Activated T-helper 1 cell treated with anti-CD3 and anti-CD28 coated beads, Interleukin-2, amount 50 U/mL, for 16 hours (primary cell): ENCODE data around the gene AFTPH.
"Not testable (repeated sequence)": the region's sequence is repeated elsewhere in the genome, so short reads cannot be mapped to it uniquely, and the experiment has no call there.

Source experiments
- DNase-seq, 2 donors: peaks; one replicate each; pipeline ENCODE4 v3.0.0-alpha.2; 2020; ENCODE audit warnings: low read depth in 1 of 2, low spot score in 1 of 2

The AFTPH gene

DNA sequence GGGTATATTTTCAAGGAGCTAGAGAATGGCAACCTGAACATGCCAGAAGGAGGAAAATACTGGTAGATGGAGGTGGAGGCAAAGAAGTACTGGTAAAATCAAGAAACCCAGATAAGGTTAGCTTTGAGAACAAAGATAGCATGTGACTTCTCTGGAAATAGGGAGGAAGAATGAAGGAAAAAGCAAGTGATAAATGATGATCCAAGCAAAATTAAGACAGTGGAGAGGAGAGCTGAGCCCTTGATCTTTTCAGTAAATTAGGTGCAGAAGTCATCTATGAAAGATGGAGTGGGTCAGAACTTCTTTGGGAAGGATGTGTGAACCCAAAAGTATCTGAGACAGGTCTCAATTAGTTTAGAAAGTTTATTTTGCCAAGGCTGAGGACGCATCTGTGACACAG is 25.7 kb upstream of the AFTPH start:
- DNase-seq: no peak

DNA sequence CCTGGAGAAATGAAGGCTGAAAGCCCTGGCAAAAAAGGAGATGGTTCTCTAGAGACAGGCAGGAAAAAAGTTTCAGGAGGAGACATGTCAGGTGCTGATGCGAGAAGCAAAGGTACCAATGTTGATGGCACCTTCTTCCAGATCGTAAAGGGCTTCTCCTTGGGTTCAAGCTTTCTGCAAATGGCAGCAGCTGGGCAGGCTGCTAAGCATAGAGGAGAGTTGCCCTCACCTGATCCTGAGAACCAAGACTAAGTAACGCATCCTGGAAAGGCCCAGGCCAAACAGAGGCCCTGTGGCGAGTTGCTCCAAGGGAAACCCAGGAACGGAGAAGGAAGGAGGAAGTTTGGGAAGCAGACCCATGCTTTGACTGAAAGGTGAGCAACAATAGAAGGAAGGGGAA is 23.6 kb upstream of the AFTPH start:
- no peak for DNase-seq

DNA sequence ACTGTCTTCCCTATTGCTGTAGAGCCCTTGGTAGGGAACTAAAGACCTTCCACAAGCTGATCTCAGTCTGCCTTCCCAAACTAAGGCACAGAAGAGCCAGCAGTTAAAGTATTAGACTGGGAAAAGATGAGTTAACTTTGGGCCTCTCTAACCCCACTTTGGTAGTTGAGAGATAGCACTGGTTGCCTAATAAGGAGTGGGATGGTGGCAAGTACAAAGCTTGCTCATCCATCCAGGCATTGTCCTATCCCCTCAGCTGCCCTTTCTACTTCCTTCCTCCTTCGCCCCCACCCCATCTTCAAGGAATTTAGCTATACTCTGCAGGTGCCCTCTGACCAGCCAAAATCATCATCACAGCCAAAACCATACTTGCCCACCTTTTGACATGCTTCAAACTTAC is 22.2 kb upstream of the AFTPH start:
- no peak for DNase-seq

DNA sequence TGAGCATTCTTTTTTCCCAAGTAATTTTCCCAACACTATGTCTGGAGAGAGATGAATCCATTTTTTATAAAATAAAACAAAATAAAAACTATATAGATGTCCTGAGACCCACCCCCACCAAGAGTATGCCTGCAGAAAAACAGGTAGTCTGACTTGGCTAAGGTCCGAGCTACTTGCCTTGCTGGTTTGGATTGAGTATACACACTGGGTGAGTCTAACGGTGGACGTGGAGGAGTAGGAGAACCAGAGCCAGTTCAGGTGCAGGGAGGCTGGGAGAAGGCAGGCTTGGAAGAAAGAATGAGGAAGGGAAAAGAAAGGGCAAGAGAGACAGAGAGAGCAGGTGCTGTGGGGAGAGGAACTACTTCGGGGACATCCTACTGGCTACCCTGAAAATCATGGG is 21.3 kb upstream of the AFTPH start:
- DNase-seq: no peak

DNA sequence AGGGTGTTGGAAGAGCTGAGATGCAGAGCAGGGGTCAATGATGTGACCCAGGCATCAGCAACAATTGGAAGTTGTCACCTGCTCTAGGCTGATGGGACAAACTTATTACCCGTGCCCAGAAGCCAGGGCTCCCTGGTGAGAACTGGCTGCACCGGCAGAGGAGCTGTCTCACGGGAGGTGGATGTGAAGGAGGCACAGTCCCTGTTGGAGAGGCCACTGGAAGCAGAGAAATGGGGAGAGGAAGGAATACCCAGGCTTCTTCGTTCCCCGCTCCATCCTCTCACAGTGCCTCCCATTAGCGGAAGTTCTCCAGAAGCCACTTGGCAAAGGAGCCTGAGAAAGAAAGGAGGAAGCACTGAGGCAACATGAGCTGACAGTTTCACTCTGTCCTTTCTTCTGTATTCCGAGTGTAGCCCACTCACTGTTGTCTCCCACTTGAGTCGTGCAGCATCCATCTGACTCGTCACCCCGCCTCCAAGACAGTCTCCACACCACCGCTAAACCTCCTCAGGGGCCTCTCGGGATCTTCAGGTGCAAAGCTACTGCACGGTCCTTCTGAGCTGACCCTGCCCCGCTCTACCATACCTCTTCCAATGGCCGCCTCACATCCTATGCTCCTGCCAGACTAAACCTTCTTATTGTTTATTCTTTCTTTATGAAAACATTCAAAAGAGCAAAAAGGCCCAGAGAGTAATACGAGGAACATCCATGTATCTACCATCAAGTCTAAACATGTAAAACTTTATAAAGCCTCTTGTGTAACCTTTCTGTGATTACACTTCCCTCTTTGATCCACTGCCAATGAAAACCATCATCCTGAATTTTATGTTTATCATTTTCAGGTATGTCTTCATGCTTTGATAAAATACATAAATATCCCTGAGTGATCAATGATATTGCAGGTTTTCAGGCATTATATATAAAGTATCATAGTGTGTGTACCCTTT is 19.1 kb upstream of the AFTPH start:
- DNase-seq: no peak

DNA sequence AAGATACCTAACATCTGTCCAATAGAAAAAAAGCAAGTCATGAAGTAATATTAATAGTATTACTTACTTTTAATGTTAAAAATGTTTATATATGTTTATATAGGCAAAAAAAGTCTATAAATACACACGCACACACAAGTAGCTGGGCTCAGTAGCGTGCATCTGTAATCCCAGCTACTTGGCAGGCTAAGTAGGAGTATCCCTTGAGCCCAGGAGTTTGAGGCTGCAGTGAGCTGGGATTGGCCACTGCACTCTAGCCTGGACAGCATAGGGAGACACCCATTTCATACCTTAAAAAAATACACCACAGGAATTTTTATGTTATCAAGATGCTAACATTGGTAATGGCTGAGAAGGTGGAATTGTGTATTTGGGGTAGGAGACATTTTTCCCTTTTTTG is 17.4 kb upstream of the AFTPH start:
- no peak for DNase-seq

DNA sequence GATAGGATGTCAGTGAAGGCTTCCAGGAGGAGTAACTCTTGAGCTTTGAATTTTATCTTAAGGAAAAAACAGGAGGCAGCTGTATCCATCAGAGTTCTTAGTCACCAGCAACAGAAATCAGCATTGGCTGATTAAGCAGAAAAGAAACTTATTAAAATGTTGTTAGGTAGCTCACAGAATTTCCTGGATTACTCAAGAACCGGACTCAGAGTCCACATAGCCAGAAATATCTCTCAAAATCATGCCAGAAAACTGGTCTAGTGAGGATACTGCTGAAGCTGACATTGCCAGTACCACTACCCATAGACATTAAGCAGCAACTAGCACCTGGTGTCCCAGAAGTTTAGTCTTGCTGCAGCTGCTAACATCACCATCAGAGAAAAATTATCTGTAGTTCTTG is 10.1 kb upstream of the AFTPH start:
- no peak for DNase-seq

DNA sequence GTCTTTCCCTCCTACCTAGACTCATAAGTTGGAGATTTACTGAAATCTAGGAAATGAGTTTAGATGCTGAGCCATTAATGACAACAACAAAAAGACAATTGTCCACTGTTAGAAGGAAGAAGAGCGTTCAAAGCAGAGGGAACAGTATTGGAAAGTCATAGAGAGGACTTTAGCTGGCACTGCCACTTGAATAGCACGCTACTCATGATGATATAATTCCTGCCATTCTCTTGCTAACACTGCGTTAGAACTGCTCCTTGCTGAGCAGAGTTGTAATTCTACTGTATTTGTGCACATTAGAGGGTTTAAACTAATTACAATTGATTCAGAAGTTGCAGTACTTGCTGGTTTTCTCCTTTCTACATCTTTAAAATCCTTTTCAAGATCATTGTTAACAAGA is 9.0 kb upstream of the AFTPH start:
- DNase-seq: no peak

DNA sequence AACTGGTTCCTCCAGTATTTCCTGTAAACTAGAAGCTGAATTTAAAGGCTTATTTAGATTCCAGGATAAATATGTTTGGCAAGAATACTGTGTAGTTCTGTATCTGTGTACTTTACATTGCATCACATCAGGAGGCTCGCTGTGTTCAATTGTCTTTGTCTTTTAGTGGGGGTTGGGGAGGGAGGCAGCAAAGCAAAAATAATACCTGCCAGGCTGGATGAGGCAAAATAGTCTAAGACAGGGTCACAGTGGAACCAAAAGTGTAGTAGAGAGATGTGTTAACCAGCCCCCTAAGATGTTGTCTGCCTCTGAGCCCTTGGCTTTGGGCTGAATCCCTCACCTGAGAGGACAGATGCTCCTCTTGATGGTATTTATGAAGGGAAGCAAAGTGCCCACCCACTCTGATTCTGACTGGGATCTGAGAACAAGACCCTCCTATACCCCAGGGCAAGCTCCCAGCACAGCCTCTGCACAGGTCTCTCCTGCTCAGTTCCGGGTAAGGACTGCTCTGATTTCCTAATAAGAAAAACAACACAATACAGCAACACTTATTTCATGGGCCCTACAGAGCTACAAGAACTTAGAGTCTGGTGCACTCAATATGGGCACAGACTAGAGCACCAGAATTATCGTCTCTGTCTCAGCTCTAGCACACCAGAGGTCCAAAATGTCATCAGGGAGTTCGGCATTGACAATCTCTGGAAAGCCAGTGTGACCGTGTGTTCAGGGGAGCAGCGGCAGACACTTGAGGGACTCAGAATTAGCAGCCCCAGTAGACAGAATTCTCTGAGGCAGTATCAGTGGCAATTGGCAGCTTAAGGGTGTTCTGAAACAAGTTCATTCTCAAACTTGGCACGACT is 7.2 kb upstream of the AFTPH start:
- DNase-seq: no peak

DNA sequence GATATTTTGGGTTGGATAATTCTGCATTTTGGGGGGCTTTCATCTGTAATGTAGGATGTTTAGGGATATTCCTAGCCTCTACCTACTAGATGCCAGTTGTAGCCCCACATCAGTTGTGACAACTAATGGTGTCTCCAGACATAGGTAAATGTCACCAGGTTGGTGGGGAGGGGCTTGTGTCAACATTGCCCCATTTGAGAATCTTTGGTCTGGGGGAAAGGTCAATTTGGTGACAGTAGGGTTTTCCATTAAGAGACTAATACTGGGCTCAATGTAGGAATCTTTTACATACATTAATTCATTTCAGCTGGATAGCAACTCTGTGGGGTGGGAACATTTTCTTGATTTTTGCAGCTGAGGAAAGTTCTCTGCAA is 6.6 kb upstream of the AFTPH start:
- no peak for DNase-seq

DNA sequence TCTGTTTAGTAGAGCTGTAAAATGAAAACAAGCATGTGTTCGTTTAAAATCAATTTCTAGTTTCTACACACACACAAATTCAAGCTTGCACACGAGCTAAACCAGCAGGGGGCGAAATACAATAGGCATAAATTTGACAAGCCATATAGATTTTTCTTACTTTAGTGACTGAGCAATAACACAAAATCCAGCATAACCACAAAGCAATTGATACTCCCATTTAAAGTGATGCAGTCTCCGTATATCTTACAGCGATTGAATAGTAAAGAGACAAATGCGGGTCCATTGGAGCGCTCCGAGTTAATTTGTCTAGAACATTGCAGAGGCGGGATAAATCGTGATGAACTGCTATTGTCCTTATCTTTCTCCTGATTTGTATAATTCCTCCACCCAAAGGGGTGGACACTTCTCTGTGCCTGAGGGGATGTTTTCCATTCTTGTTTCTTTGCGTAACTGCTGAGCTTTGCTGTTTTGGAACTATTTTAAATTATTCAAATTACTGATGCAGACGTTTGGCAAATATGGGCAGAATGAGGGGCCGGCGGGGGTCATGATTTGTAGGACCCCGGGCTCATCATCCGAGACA is 1.2 kb upstream of the AFTPH start:
- peak; percentile 25 to 47 for DNase-seq

DNA sequence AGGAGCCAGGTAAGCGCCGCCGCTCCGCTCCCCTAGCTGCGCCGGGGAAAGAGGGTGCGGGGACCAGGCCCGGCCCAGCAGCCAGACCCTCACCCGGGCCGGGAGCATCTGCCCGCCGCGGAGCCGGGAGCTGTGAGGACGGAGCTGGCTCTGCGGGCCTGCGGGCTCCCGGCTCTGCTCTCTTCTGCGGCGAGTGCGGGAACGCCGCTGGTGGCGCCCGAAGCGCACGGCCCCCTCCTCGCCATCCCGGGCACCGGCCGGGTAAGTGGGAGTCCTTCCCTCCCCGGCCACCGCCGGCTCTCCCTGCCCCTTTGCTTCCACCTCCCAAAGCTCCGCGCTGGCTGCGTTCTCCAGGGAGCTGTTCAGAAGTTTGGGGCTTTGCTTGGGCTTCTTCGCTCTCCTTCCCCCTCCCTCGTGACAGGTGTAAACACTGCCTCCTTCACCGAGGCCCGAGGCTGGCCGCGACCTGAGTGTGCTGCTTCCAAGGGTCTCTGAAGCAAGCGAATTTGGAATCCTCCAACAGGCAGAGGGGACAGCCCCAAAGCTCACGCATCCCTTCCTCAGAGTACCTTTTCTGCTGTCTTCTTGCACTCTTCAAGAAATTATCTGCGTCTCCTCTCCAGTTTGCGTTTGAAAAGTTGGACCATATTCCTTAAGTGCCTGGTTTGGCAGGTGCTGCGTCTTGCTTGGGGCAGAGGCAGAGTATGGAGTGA is 632 bp downstream of the AFTPH start:
- DNase-seq: peak in 1 of 2 donors; percentile 3

DNA sequence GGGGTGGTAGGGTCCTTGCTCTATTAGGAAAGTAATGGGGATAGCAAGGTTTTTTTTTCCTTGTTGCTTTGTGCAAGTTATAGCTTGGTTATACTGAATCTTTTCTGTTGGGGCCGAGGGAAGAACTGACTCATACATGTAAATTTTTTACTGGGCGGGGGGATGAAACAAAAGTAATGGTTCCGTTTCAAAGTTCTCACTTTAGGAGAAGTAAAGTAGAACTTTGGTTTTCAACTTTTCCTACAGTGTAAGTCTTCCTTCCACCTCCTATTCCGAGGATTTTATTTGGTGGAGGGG is 1.1 kb downstream of the AFTPH start:
- no peak for DNase-seq

DNA sequence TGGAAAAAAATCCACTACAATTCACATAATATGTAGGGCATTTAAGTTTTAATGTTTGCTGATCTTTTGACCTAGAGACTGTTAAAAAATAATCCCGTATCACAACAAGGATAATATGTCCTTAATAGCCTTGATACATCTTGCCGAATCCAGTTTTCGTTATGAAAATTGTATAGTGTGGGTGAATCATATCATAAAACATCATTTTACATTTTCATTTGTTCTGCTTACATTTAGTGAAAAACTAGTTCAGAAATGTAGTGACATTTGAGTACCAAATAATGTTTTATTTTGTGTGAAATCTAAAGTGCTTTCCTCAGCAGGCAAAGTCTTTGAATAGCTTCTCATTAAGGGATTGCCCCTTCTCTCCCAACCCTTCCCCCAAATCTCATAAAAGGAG is 1.9 kb downstream of the AFTPH start:
- DNase-seq: no peak

DNA sequence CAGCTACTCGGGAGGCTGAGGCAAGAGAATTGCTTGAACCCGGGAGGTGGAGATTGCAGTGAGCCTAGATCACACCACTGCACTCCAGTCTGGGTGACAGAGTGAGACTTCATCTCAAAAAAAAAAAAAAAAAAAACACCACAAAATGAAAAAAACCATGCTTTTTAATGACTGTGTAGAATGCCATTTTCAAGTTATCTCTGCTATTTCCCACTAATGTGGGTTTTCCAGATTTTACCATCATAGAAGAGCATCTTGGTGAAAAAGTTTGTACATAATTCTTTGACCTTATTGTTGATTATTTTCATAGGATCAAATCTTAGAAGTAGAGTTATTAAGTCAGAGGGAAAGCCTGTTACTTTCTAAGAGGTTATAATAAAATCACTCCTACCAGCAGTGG is 6.8 kb downstream of the AFTPH start:
- not testable (repeated sequence) for DNase-seq

DNA sequence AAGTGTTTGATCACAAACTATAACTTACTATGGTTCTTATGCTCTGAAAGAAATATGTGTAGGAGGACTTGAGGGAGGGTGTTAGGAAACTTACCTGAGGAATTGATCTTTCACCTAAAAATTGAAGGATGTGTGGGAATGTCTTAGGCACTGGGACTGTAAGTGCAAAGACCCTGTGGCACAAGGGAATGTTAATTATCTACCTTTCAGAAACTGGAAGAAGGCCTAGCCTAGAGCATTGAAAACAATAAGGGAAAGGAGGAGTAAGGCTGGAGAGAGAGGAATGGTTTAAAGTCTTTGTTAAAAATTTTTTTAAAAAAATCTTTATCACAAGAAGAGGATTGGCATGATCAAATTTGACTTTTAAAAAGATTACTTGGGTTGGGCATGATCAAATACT is 7.9 kb downstream of the AFTPH start:
- DNase-seq: no peak

DNA sequence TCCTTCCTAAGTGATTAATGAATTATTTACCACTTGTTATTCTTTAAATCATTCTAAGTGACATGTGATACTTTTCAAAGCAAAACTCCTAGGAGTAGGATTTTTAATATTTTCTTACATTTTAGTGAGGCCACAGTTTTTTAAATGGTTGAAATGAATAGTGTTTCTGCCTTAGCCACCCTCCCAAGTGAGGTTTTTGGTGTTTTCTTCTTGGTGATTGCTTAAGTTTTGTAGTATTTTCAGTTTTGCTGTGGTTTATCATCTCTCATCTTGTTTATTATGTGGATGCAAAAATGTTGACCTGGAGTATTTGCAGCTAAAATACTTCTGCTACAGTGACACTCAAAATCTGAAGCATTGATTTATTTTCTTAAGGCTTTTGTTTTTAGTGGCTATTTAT is 9.8 kb downstream of the AFTPH start:
- DNase-seq: no peak

DNA sequence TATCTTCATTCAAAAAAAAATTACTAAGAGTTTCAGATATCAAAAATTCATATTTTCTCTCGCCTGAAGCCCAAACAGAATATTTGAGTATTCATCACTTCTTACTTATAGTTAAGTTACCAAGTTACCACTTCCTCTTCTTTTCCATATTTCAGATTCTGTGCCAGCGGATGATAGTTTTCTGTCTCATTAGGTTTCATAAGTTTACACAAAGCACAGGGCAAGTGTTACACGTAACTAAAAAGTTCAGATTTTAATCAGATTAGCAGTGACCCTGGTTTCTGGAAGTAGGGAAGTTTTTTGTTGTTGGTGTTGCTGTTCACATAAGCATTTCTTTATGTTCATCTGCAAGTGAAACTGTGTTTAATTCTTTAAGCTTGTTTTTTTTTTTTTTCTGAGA is 10.2 kb downstream of the AFTPH start:
- no peak for DNase-seq

DNA sequence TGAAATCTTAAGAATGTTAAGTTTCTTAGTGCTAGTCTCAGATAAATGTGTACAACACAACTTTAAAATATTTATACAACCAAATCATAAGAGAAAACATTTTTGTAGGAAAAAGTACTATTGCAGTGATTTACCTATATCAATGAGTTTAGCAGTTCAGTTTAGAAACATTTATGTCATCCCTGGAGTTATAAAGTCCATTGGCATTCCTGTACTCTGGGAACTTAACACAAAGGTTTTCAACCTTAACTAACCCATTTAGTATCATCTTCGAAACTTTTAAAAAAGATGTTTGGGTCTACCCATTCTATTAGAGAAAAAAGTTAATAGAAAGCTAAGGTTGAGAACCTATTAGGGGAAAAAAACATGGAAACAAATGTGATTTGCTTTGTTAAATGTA is 10.9 kb downstream of the AFTPH start:
- DNase-seq: no peak

DNA sequence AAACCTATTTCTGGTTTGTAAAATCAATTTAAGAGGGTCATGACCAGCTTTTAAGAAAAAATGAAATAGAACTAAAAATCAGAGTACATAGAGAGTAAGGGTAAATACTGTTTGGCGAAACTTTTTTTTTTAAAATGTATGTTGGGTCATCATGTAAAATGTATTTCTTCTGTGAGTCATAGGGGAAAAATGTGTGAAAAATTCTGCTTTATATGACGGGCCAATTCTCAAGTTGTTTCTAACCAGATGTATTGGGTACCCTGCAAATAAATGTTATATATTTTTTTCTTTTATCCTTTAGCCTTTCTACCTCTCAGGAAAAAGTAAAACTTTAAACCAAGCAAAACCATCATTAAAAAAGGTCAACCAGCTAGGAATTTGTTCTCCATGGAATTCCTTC is 13.9 kb downstream of the AFTPH start:
- DNase-seq: no peak

DNA sequence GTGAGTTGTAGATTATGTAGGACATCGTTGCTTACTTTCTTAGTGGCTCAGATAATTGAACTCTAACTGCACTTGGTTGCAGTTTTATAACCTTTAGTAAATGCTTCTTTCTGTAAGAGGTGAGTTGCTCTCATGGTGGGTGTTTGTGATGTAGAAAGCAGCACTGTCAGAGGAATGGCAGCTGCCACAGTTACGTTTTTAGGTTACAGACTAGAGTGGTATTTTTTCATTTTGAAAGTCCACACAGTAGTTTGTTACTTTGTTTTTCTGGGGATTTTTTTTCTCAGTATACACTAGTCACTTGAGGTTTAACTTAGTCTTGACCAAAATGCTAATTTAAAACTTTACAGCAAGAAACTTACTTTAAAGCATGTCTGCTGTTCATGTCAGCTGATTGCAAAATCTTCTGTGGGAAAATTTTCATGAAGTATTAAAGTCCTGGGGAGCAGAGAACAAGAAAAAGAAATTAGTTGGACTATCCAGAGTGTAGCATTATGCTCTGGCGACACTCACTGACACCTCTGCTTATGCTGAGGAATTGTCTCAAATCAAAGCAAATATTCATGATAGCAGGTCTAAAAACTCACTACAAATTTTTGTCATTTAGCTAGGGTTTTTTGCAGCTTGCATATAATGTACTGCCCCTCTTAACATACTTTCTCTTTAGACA is 14.8 kb downstream of the AFTPH start:
- DNase-seq: no peak
